SK-N-MC (cell line): ENCODE data around the gene PRDM16.

Source experiments
- DNase-seq: peaks from one replicate; pipeline ENCODE4 v3.0.0-alpha.2; 2011; ENCODE audit warnings: low read depth, low spot score
- H3K27ac ChIP-seq: fragments of 200-600 bp; sonication (generic); 2 replicates; pipeline ENCODE4 v1.5.1; 2016; ENCODE audit warnings: mixed run types
- H3K36me3 ChIP-seq: fragments of 200-600 bp; sonication (generic); 2 replicates; pipeline ENCODE4 v1.6.1; 2017; ENCODE audit warnings: antibody characterized with exemption, low read length, mixed read lengths; ENCODE audit not compliant: insufficient read depth
- H3K4me3 ChIP-seq: fragments of 200-600 bp; sonication (generic); 2 replicates; pipeline ENCODE4 v1.5.1; 2016
- H3K9ac ChIP-seq: fragments of 200-600 bp; sonication (generic); 2 replicates; pipeline ENCODE4 v1.8.0; 2017; ENCODE audit warnings: mixed run types, mixed read lengths; ENCODE audit not compliant: insufficient read length
- H3K9me3 ChIP-seq: fragments of 200-600 bp; sonication (generic); 2 replicates; pipeline ENCODE4 v1.6.1; 2017; ENCODE audit warnings: low read depth, mild to moderate bottlenecking, antibody characterized with exemption, low read length, moderate library complexity, mixed read lengths
- EZH2 ChIP-seq: fragments of 200-600 bp; sonication (generic); IDR thresholded peaks from one replicate; pipeline ENCODE4 v1.6.1; 2017; ENCODE audit warnings: antibody characterized with exemption
- FOXP2 ChIP-seq: optimal IDR thresholded peaks from 2 replicates; pipeline ENCODE3; 2011; ENCODE audit warnings: mild to moderate bottlenecking, moderate library complexity; ENCODE audit not compliant: insufficient read depth; ENCODE audit errors: extremely low read length, control extremely low read depth
- POLR2AphosphoS5 ChIP-seq: IDR thresholded peaks from 2 replicates; pipeline ENCODE4 v1.6.1; 2012; ENCODE audit warnings: mild to moderate bottlenecking, low read depth, low read length, borderline replicate concordance

PRDM16 gene

DNA sequence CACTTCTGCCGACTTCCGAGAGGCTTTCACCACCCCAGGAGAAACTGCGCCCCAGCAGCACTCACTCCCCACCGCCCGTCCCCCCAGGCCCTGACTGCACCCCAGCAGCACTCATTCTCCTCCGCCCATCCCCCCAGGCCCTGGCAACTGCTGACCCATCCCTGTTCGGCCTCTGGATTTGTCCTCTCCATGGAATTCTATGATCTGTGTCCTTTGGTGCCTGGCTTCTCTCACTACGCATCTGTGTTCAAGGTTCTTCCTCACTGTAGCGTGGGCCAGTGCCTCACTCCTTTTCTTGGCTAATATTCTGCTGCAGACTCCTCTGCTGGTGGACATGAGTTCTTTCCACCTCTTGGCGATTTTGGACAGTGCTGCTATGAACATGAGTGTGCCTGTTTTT is 263.7 kb downstream of the PRDM16 start:
- no peak for DNase-seq
- no peak for TF ChIP-seq FOXP2
- Histone ChIP-seq H3K36me3 (no peaks in the 10 kb centered on the region), H3K9me3 (no peaks in the 10 kb centered on the region), H3K9ac (no peak overlapping the region), H3K27ac (no peak overlapping the region), H3K4me3 (no peak overlapping the region)

DNA sequence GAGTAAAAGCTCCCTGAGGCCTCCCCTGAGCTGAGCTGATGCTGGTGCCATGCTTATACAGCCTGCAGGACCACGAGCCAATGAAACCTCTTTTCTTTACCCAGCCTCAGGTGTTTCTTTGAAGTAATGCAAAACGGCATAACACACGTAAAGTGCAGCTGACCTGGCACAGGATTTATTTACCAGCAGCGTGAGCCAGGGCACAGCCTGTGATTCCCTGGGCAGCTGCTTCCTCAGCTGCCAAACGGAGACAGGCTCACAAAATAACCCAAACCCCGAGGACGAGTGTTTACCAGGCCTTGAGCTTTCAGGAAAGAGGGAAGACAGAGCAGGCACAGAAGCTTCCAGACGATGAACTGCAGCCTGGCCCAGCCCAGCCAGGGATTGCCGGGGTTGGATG is 264.9 kb downstream of the PRDM16 start:
- H3K27ac ChIP-seq, result no peak overlapping the region
- no peak overlapping the region for H3K4me3 ChIP-seq
- no peaks in the 10 kb centered on the region for H3K9me3 ChIP-seq
- DNase-seq, result no peak
- TF ChIP-seq POLR2AphosphoS5, result no peak
- no peak for TF ChIP-seq EZH2
- no peak overlapping the region for H3K9ac ChIP-seq
- H3K36me3 ChIP-seq, result no peaks in the 10 kb centered on the region

GRCh38 chr1:3334366-3334765 is 265.4 kb downstream of the PRDM16 start:
- DNase-seq, result no peak
- TF ChIP-seq POLR2AphosphoS5, result no peak
- TF ChIP-seq FOXP2, result no peak
- TF ChIP-seq EZH2, result no peak
- no peak overlapping the region for H3K9ac ChIP-seq
- H3K36me3 ChIP-seq, result no peaks in the 10 kb centered on the region
- H3K27ac ChIP-seq, result no peak overlapping the region
- no peak overlapping the region for H3K4me3 ChIP-seq
- H3K9me3 ChIP-seq, result no peaks in the 10 kb centered on the region

GRCh38 chr1:3335754-3336640 is 267.0 kb downstream of the PRDM16 start:
- no peak overlapping the region for H3K9ac ChIP-seq
- TF ChIP-seq POLR2AphosphoS5 (no peak), FOXP2 (no peak), EZH2 (no peak)

DNA sequence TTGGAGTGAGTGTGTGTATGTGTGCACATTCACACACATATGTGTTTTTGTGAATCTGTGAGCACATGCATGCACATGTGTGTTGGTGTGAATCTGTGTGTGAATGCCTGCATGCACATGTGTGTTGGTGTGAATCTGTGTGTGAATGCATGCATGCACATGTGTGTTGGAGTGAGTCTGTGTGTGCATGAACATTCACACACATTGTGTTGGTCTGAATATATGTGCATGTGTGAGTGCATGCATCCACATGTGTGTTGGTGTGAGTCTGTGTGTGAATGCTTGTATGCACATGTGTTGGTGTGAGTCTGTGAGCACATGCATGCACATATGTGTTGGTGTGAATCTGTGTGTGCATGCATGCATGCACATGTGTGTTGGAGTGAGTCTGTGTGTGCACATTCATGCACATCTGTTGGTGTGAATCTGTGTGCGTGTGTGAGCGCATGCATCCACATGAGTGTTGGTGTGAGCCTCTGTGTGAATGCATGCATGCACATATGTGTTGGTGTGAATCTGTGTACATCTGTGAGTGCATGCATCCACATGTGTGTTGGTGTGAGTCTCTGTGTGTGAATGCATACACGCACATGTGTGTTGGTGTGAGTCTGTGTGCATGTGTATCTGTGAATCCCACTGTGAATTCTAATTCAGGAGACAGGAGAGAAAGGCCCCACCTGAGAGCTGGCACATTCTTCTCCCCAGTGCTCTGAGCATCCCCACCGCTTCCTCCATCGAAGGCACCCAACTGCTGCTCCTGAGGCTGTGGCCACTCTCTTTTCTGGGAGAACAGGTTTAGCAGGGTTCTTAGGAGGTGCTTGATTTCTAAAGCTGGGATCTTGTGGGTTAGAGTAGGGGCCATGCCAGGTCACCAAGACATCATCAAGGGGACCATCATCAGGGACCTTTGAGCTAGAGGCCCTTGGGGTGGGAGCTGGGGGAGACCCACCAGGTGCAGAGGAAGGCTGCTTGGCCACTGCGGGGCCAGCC is 267.9 kb downstream of the PRDM16 start:
- Histone ChIP-seq H3K9ac (no peak overlapping the region), H3K9me3 (no peaks in the 10 kb centered on the region), H3K36me3 (no peaks in the 10 kb centered on the region), H3K4me3 (no peak overlapping the region), H3K27ac (no peak overlapping the region)
- no peak for DNase-seq
- TF ChIP-seq FOXP2, result no peak

More at GRCh38 chr1:3335754-3336640, 267.0 kb downstream of the PRDM16 start:
- no peak overlapping the region for H3K27ac ChIP-seq
- no peak overlapping the region for H3K4me3 ChIP-seq
- no peaks in the 10 kb centered on the region for H3K36me3 ChIP-seq
- no peaks in the 10 kb centered on the region for H3K9me3 ChIP-seq
- no peak for DNase-seq

- Histone ChIP-seq H3K36me3 (no peaks in the 10 kb centered on the region), H3K27ac (no peak overlapping the region), H3K4me3 (no peak overlapping the region), H3K9ac (no peak overlapping the region), H3K9me3 (0 out of 2 replicates have a peak, but pooled peaks cover 3% of the 10 kb centered on the region)
- TF ChIP-seq FOXP2 (no peak), POLR2AphosphoS5 (no peak), EZH2 (no peak)
- no peak for DNase-seq
Measured at GRCh38 chr1:3337798-3338724, 269.1 kb downstream of the PRDM16 start.

GRCh38 chr1:3338725-3339070 is 269.7 kb downstream of the PRDM16 start:
- TF ChIP-seq POLR2AphosphoS5, result no peak
- no peak for TF ChIP-seq FOXP2
- H3K36me3 ChIP-seq, result no peaks in the 10 kb centered on the region
- no peak overlapping the region for H3K9ac ChIP-seq
- H3K4me3 ChIP-seq, result no peak overlapping the region
- H3K27ac ChIP-seq, result no peak overlapping the region
- H3K9me3 ChIP-seq, result 0 out of 2 replicates have a peak, but pooled peaks cover 4% of the 10 kb centered on the region
- DNase-seq, result no peak

- Histone ChIP-seq H3K36me3 (no peaks in the 10 kb centered on the region), H3K27ac (no peak overlapping the region), H3K9me3 (0 out of 2 replicates have a peak, but pooled peaks cover 4% of the 10 kb centered on the region), H3K9ac (no peak overlapping the region), H3K4me3 (no peak overlapping the region)
- TF ChIP-seq FOXP2 (no peak), EZH2 (no peak), POLR2AphosphoS5 (no peak)
- DNase-seq, result no peak
Measured at GRCh38 chr1:3339856-3340255, 270.9 kb downstream of the PRDM16 start.
